HG02870 (cell line): ENCODE data around the gene TBC1D3G.
"Not testable (repeated sequence)": the region's sequence is repeated elsewhere in the genome, so short reads cannot be mapped to it uniquely, and the experiment has no call there.

Experiments used
- ATAC-seq: cut with Tn5 transposase; IDR thresholded peaks from one replicate; pipeline ENCODE4 v1.9.1; 2021; ENCODE audit warnings: mild to moderate bottlenecking, moderate library complexity; ENCODE audit not compliant: unreplicated experiment

The TBC1D3G gene

DNA sequence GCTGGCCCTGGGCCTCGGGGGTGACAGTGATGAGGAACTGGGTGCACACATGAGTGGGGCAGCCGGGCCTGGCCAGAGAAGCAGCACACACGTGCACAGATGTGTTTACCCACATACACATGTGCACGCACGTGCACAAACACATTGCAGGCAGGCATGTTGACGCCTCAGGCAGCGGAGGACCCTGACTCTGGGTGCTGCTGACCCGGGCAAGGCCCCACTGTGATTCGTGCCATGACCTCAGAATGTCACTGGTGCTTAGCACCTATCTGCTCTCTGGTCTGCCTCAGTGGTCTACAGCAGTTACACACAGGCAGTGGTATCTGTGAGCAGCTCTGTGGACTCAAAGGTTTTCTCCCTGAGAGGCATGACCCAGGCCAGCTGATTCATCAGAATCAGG is at the start of gene TBC1D3G:
TSS of gene TBC1D3G (plus strand) at position 301 of the 400 bp plus-strand sequence. CDS start 1,528 bp downstream, outside the sequence.
- not testable (repeated sequence) for ATAC-seq

DNA sequence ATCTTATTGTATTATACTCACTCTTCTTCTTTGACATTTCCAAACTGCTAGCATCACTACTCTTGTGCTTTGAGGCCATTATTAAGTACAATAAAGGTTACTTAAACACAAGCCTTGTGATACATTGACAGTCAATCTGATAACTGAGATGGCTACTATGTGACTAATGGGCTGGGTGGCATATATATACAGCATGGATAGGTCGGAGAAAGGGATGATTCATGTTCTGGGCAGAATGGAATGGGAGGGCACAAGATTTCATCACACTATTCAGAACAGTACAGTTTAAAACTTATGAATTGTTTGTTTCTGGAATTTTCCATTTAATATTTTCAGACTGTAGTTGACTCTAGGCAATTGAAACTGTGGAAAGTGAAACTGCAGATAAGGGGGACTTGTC is 40.4 kb upstream of the TBC1D3G start:
- not testable (repeated sequence) for ATAC-seq

DNA sequence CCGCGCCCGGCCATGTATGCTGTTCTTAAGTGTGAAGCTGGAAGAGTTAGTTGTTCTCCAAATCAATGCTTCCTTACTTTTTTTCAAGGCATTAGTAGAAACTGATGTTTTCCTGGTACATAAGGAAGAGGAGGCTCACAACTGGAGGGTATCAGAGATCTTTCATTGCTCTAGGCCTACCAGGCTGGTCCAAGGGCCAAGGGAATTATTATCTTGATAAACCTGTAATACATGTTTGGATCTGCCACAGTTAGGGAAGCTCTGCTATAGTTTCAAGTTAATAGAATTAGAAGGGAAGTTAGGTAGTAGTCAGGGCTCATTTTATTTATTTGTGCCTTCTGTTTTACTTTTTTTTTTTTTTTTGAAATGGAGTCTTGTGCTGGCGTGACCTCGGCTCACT is 39.5 kb upstream of the TBC1D3G start:
- ATAC-seq = not testable (repeated sequence)

DNA sequence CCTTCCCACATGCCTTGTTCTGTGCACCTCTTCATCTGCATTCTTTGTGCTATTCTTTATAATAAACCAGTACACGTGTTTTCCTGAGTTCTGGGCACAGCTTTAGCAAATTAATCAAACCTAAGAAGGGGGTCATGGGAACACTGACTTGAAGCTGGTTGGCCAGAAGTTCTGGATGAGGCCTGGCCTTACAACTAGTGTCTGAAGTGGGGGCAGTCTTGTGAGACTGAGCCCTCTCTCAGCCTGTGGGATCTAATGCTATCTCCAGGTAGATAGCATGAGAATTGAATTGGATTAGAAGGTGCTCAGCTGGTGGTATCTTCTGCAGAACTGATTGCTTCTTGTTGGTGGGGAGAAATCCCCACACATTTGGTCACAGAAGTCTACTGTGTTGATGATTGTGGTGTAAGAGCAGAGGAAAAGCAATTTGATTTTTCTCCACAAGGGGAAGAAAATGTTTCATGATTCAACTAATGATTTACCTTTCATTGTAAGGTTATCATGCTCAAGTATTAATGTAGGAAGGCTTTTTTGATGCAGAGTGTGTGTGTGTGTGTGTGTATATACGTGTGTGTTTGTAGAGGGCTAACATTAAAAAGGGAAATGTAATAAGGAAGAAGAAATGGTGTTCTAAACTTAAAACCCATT is 33.6 kb upstream of the TBC1D3G start:
- ATAC-seq = not testable (repeated sequence)

DNA sequence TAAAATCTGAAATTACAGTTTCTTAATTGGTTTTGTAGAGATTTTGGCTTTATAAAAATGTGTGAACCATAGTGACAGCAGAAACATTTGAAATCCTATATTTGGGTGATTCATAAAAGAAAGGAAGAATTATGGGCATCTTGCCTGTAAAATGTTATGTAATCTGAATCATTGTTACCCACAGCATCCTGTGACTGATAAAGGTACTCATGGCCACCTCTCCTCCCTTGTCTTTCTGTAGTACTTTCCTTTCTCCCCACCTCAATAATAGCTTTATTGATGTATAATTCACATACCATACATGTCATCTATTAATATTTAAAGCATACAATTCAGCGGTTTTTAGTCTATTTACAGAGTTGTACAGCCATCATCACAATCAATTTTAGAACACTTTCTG is 28.5 kb upstream of the TBC1D3G start:
- not testable (repeated sequence) for ATAC-seq

DNA sequence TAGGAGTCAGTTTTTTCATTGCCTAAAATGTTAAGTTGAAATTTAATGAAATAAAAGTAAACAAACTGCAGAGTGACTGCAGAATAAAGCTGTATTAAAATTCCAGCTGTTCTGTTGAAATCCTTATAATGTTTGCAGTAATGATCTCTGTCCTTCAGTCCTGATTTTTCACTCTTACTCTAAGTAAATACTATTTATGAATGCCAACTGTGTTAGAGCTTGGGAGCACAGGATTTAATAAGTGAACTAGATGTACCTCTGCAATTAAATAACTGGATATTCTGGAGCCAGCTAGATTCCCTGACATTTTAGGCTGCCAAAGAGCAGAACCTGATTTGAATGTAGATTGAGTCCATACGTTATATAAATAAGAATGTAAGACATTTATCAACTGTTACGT is 7.9 kb upstream of the TBC1D3G start:
- not testable (repeated sequence) for ATAC-seq

DNA sequence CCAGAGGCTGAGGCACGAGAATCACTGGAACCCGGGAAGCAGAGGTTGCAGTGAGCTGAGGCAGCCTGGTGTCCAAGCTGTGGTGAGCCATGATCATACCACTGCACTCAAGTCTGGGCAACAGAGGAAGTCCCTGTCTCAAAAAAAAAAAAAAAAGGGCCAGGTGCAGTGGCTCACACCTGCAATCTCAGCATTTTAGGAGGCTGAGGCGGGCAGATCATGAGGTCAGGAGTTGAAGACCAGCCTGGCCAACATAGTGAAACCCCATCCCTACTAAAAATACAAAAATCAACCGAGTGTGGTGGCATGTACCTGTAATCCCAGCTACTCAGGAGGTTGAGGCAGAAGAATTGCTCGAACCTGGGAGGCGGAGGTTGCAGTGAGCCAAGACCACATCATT is 38.8 kb downstream of the TBC1D3G start:
- ATAC-seq = not testable (repeated sequence)

DNA sequence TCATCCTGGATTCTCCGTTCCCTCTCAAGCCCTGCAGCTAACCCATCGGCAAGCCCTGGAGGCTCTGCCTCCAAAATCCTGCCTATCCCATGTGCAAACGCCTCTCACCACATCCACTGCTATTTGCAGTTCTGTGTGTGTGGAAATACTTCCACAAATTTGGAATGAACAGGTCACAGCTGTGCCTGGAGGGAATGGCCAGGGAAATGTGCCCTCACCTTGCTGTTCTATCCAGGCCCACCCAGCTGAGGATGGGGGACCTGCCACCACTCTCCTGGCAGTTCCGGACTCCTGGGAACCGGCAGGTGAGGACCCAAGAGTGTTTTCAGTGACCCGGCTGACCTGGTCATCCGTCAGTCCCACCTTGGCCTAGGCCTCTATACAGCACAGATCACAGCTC is 52.3 kb downstream of the TBC1D3G start:
- not testable (repeated sequence) for ATAC-seq
